GM19468 (cell line): ENCODE data around the gene TMEM30A.

Source experiments
- ATAC-seq: cut with Tn5 transposase; IDR thresholded peaks from one replicate; pipeline ENCODE4 v1.9.1; 2021; ENCODE audit warnings: mild to moderate bottlenecking, moderate library complexity, moderate number of reproducible peaks; ENCODE audit not compliant: unreplicated experiment; ENCODE audit errors: extremely low read depth

Gene TMEM30A

DNA sequence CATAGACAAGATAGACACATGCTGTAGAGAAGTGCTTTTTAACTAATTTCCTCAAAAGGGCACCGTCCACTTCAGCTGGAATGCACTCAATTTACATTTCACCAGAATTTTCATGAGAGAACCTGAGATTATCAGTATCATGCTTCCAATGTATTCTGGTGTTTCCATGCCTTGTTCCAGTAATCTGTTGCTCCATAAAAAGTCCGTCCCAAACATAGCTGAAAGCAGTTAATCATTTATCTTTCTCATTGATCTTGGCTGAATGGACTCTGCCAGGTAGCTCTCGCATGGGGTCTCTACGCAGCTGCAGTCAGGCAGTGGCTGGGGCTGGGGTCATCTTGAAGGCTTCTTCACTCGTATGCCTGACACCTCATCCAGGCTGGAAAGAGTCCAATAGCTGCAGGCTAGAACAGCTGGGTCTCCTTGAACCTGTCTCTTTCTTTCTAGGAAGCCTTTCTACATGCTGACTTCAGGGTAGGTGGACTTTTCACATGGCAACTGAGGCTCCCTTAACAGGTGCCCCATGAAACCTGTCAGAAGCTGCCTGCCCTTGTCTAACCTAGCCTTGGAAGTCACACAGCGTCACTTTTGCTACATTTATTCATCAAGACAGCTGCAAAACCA lies 60.2 kb downstream of the TMEM30A start:
- ATAC-seq, result no peak

DNA sequence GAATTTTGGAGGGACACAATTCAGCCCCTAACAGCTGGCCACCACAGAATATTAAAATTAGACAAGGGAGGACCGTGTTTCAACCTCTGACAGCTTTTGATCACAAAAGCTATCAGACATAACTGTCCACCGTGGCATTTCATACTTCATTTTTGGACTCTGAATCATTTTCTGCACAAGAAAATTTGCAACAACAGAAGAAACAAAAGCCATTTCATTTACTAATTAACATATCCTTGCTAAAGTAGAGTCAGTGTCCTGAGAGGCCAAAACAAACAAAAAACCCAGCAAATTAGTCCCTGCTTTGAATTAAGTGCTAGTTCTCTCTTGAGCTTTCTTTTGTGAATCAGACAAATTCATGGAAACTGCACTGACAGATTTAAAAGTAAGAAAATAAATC lies 61.2 kb downstream of the TMEM30A start:
- no peak for ATAC-seq

DNA sequence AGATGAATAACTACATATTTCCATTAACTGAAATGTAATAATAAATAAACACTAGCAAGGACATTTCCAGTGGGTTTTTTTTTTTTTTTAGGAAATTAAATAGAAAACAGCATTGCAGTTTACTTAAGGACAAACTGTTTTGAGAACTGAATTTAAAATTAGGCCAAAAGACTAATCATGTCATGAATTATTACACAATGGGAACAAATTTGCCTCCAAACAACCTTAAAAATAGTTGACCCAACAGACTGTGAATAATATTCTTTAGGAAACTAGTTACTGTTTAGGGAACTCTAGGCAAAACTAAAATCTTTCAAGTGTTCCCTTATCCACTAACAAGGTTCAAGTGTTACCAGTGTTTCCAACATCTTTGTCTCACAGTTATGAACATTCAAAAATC lies 62.3 kb downstream of the TMEM30A start:
- no peak for ATAC-seq

DNA sequence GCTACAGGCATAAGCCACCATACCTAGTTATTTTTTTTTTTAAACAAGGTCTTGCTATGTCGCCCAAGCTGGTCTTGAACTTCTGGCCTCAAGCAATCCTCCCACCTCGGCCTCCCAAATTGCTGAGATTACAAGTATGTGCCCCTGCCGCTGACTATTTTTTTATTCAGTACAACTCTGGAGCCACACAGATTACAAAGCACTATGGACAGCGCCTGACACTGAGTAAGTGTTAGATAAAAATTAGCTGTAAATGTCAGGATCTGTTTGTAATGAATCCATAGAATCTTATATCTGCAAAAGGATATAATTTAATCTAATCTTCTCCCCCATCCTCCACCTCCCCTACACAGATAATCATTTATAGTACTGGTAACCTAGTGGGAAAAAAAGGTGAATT lies 63.5 kb downstream of the TMEM30A start:
- ATAC-seq, result no peak

DNA sequence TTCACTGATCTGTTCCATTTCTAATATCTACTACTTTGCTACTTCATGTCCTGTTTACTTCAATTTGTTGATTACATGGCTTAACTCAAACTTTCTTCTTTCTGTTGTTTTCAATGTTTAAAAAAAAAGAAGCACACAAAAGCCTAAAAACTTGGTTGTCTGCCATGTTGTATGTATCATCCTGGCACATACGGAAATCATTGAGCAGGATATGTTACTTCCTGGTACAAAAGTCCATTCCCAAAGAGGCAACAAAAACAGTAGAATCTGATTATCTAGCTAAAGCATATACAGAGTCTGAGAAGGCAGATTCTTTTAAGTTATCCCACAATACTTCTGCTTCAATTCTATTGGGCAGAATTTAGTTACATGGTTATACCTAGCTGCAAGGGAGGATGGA lies 64.2 kb downstream of the TMEM30A start:
- no peak for ATAC-seq

DNA sequence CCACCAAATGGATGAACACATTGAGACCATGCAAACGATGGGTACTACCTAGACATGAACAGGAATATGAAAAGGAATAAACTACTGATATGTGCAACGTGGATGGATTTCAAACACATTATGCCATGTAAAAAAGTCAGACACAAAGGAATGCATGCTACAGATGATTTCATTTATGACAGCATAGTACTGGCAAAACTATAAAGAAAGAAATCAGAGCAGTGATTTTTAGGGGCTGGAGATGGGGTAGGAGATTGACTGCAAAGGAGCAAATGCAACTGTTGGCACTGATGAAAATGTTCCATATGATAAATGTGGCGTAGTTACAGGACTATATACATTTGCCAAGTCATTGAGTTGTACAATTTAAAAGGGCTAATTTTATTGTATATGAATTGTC lies 65.3 kb downstream of the TMEM30A start:
- ATAC-seq, result no peak

DNA sequence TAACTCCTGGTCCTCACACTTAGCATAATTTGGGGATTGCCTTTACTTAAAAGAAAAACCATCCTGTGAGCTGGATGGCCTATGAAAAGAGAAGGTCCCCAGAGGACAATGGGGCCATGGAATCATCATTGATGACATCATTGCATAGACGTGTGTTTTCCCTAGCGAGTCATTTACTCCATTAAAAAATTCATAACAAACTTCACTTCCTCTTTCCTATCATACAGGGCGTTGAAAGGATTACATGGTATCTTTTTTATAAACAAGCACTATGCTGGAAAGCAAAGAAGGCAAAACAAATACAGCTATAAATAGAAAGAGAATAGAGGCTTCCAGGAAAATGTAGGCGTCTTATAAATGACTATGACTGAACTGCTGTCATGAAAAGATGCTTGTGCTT lies 67.4 kb downstream of the TMEM30A start:
- ATAC-seq, result no peak

DNA sequence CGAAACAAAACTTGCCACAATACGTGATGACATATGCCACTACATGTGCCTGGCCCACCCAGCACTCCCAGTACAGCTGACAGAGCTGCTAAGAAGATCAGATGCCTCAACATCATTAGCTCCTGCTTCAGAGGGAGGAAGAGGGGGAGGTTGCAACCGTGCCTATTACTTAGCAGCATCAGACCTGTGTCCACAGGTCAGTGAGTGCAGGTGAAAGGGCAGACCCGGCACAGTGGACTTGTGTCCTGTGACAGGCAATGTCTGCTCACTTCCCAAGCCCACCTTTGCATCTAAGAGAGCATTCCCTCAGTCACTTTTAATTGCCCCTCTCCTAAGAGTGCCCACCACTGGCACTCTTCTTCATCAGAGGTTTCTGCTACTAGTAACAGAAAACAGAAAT lies 69.3 kb downstream of the TMEM30A start:
- no peak for ATAC-seq

DNA sequence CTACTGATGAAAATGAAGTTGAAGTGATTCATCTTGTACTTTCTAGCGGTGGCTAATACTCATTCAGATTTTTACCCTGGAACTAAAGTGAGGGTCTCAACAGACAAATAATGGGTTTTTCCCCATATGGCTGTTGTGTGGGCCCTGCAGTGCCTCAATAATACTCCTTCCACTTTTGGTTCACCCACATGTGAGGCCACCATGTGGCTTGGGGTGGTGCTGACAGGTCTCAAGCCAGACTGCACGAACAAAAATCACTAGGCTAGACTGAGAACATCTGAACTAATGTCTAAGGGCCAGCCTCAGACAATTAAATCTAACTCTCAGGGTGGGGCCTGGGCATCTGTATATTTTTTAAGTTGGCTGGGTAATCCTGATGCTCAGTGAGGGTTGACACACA lies 70.9 kb downstream of the TMEM30A start:
- ATAC-seq, result no peak

DNA sequence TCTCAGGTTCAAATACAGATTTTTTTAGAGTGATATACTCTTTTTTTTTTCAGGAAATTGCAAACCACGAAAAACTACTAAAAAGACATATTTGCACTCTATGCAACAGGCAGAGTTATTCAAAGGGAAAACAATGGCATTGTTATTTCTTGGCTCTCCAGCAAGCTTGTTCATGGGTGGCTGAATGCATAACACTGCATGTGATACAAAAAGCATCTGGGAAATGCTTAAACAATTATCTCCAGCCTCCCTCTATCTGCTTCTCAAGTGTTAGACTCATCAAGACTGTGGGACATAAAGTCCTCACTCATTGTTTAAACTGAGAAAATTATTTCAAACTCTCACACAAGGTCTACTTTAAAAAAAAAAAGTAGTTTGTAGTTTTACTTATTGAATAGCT lies 71.5 kb downstream of the TMEM30A start:
- ATAC-seq, result no peak

DNA sequence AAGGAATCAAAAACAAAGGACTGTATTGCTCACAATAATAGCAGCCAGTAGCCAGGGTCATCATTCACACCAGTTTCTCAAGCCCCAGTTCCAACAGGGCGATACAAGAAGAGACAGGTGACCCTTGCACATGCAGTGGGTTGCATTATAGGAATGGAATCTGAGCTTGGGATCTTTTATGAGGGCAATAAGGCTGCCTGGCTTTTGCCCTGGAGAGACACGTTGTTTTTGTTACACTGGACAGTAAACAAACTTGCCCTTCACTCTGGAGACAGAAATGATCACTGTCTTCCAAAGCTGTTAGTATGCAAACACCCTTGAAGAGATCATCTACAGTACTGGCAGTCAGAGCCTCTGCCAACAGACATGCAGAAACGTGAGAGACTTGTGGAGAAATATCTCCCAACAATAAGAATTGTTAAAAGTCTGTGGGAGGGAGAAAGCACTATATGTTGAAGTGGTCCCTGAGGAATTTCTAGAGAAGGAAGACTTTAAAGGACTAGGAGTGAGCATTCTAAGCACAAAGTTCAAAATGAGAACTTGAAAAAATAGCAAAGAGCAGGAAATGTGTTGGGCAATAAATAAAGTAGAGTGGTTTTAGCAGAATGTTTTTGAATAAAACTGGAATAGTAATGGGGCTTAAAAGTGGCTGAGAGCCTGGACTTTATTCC lies 72.5 kb downstream of the TMEM30A start:
- no peak for ATAC-seq

DNA sequence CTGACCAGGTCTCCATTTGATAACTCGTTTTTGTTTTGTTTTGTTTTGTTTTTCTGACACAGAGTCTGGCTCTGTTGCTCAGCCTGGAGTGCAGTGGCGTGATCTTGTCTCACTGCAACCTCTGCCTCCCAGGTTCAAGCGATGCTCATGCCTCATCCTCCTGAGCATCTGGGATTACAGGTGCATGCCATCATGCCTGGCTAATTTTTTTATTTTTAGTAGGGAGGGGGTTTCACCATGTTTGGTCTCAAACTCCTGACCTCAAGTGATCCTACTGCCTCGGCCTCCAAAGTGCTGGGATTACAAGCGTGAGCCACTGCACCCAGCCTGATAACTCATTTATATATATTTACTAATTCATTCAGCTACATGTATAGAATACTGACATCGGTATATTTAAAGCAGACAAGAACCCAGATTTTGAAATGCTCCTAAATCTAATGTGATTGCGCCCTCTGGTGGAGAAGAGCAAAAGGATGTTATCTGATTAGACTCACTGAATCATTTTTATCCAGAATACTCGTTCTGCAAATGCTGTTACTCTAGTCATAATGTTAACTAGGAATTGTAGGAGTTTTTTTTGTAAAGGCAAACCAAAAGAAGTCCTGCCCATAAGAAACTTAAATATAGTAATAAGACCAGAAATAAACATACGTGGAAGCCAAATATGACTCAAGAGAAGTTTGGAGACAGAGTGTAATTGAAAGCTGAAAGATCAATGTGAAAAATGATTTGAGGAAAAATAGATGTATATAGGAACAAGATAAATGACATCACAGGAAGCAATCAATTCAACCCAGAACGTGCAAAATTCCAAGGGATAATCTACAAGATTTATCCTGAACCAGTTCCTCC lies 73.5 kb downstream of the TMEM30A start:
- no peak for ATAC-seq

DNA sequence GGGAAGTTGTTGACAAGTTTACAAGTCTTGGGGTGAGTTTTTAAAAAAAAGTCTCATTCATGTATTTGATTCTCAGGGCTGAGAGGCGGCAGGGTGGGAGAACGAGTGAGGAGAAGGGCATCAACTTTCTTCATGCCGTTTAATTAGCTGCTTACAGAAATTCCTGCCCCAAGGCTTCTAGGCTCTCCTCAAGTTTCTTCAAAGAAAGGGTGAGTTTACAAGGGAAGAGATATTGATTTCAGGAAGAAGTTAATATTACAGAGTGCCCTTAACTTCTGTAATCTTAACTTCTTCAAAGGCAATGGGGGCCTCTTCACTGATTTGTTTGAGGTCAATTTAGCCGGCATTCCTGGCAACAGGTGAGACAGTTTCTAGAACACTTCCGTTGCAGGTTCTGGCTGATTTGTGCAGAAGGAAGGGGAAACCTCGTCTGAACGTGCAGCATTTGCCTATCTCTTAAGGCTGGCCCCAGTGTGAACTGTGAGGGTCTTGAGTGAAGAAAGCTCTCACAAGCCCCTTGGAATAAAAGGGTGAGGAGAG lies 75.3 kb downstream of the TMEM30A start:
- no peak for ATAC-seq

DNA sequence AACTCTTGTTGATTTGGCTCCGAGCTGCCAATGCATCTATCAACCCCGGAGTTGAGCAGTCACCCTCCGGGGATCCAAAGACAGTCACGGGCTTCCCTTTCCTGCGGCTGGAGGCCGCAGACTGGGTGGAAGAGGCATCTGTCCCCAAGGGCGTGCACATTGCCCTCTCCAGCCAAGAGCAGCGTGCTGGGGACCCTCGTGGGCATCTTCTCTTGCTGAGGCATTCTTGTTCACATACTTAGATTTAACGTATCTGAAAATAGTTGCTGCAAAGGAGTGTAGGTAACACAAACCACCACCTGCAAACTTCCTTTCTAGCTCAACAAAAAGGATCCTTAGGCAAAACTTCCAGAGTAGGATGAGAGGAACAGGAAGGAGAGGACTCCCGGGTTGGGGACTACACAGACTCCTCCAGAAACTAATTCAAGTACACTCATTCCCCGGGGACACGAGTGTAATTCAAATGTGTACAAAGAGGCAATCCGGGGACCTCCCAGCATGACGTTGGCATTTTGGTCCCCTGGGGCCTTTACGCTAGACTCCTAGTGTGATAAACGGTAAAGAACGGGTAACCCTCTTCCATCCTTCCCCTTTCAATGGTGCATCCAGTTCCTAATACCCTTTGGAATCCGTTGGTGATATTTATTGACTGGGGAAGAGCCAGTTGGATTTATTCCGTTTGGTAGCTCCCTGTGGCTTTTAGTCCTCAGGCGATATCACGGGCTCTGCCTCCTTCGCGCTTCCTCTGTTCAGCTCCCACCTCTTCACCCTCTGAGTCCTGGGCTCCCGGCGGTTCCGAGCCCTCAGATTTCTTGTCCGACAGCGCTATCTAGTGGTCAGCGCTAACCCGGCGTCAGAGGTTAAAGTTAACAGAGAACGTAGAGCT lies 76.1 kb downstream of the TMEM30A start:
- ATAC-seq, result no peak

DNA sequence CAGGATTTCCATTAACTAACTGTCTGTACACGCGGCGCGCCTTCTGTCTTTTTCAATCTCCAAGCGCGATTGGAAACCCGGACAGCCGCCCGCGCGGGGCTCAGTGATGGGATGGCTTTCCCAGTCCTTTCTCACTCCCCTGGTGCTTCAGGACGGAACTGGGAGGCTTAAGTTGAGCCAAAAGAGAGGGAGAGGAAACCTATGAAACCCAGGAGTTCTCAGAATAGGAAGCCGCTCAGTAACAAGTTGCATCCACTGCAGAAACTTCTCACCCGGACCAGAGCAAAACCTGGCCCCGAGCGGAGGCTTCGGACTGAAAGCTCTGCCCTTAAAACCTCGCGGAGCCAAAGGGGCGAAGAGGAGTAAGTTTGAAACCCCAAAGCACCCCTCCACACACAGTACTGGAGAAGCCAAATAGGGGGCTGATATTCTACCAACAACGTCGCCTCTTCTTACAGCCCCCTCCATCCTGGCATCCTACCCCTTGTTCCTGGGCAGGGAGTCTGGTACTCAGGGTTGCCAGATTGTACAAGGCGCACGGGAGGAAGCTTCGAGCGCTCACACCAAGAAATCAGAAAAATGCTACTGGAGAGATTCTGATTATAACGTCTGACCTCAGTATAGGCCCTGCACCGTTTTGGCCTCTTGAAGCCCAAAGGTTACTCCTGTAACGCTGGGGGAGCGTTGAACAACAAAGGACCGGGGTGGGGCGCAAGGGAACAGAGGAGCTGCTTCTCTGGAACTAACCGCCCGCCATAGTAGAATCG lies 77.8 kb downstream of the TMEM30A start:
- no peak for ATAC-seq

DNA sequence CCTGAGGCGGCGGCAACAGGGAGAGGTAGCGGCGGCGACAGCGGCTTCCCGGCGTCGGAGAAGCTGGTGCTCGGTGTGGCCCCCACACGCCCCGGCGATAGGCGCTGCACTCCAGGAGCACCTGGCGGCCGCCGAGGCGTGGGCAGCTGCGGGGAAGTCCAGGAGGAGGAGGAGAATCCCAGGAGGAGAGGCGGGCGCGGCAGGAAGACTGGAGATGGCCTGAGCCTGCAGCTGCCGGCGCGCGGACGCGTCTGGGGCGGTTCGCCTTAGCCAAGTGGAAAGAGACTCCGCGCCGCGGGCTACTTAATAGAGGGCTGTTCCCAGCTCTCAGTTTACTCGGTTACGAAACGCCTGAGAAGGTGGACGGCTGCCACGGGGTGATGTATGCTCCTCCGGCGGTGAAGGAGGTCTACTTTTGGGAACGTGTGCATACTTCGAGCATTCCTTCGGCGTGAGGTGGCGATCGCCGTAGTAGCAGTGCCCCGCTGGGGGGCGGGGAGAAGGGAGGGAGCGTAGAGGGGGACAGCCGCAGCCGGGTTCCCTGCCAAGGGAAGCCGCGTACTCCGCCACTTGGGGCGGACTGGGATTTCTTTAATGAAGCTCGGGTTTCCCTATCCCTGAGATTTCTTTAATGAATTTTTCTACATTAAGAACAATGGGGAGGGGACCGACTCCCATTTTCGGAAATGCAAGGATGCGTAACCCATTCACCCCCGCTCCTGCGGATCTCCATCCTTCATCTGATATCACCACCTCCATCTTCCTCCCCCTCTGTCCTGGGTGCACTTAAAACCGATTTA lies 78.6 kb downstream of the TMEM30A start, which contains the start of gene COL12A1:
TSS of gene COL12A1 (minus strand) at position 278 of the 800 bp plus-strand sequence. CDS start 3,261 bp downstream, outside the sequence.
- ATAC-seq, result no peak

DNA sequence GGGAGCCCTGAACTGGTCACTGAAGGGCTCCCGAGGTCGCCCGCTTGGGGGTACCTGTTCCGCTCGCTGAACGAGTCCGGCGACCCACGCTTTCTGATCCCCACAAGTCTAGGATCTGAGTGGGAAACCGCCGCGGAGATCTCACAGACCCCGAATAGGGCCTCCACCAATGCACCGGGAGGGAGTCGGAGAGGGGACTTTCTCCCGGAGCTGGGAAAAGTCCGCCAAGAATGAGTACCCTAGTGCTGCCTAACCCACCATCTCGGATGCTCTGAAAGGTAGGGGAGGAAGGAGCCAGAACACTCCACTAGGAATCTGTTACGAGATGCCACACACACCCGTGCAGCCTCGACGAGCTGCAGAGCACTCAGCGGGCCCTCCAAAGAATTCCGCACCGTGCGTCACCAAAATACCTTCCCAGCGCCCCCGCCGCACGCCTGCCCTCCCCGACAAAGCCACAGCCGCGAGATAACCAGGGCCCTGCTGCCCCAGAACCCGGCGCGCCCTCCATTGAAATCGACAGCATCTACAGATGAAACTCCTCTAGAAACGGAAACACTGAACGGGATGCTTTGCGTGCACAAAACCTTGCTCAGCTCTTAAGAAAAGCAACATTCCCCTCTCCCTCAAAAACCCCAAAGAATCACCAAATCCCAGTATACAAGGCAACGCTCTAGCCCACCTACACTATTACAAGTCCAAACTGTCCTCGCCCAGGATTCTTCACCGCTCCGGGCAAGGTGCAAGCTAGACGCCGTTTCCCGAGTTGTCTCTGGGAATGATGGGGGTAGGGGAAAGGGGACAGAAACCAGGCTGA lies 79.4 kb downstream of the TMEM30A start:
- no peak for ATAC-seq
